ENCODE measurements around the gene MAZ. TPM values are rescaled to one million over a fixed set of nuclear protein-coding genes. Genes with fewer than 3 reads are reported as not detected.

MAZ gene
- total and polyA plus RNA-seq, 2 of the 8 experiments (the other 6 are each of a cell fraction or from before 2014, with no cell fraction given) = 219 to 380 TPM

- FAIRE-seq = no peak
- Histone ChIP-seq H3K79me1 (ENCODE audit: low read depth, low read length) (no peaks in the 10 kb centered on the region), H3K56ac (replicated peaks; ENCODE audit: insufficient read length, low read depth, low read length) (no peak overlapping the region), H3K27me3 (replicated peaks in 1 of 4; ENCODE audit: control insufficient read depth in 3 of 4, extremely low read depth in 1 of 4, insufficient read depth in 3 of 4, low read length in 3 of 4) (no peaks in the 10 kb centered on the region), H2AFZ (ENCODE audit: low read length) (no peak overlapping the region), H3K4me3 (ENCODE audit: extremely low read depth in 1 of 4, insufficient read depth in 2 of 4, low read depth in 3 of 4, low read length in 4 of 4) (no peak overlapping the region), H3K27ac (ENCODE audit: low read depth, low read length) (no peak overlapping the region), H2BK15ac (ENCODE audit: low read length) (no peak overlapping the region), H3K23ac (ENCODE audit: insufficient read length) (no peak overlapping the region), H2BK120ac (replicated peaks; ENCODE audit: low read depth, low read length) (no peak overlapping the region), H4K91ac (replicated peaks; ENCODE audit: insufficient read length, low read length) (no peak overlapping the region), H3K14ac (ENCODE audit: insufficient read length) (no peak overlapping the region), H2BK20ac (ENCODE audit: low read length) (no peak overlapping the region), H3K36me3 (ENCODE audit: control insufficient read depth in 2 of 4, insufficient read depth in 4 of 4, low read length in 3 of 4) (peaks cover 40 to 61% (median 50%) of the 10 kb centered on the region in 4 experiments), H3K18ac (ENCODE audit: extremely low read depth, low read length) (no peak overlapping the region), H3K9me3 (ENCODE audit: insufficient read depth in 2 of 2, low read depth in 1 of 2, low read length in 1 of 2) (no peaks in the 10 kb centered on the region), H2AK5ac (ENCODE audit: low read depth, low read length) (no peak overlapping the region), H3K4ac (replicated peaks; ENCODE audit: insufficient read length, low read depth, low read length) (no peak overlapping the region), H4K20me1 (replicated peaks in 1 of 2; ENCODE audit: control insufficient read depth in 1 of 2, insufficient read depth in 2 of 2, low read length in 2 of 2) (peaks cover 0 to 5% of the 10 kb centered on the region in 2 experiments), H2BK5ac (ENCODE audit: low read depth, low read length) (no peak overlapping the region), H3K23me2 (ENCODE audit: low read depth, low read length) (peaks cover 3% of the 10 kb centered on the region; the same call in 1 of the 2 replicates), H3K4me1 (replicated peaks in 1 of 4; ENCODE audit: control insufficient read depth in 3 of 4, insufficient read depth in 4 of 4, low read length in 3 of 4) (peaks cover 0 to 17% (median 9%) of the 10 kb centered on the region in 4 experiments; a peak in 6 of 7 replicates), H3K79me2 (ENCODE audit: control insufficient read depth in 1 of 2, insufficient read depth in 2 of 2, low read length in 2 of 2) (peaks cover 0 to 4% of the 10 kb centered on the region in 2 experiments; a peak in 2 of 4 replicates), H4K5ac (ENCODE audit: insufficient read length, low read depth, low read length) (no peak overlapping the region), H2BK12ac (ENCODE audit: low read depth, low read length) (no peak overlapping the region), H4K8ac (ENCODE audit: extremely low read depth, insufficient read depth, low read length) (no peak overlapping the region), H3K4me2 (ENCODE audit: insufficient read depth in 1 of 2, low read depth in 2 of 2, low read length in 2 of 2) (no peak overlapping the region), H3K9ac (replicated peaks in 1 of 4; ENCODE audit: extremely low read depth in 1 of 4, low read depth in 3 of 4, low read length in 3 of 4) (no peak overlapping the region)
- no peak for DNase-seq (ENCODE audit: low read depth in 1 of 2, low spot score in 2 of 2)
- CTCF ChIA-PET (ENCODE audit: partially characterized antibody) = interaction anchor here (1.0 to 4.4 kb wide), 6 partner anchors 12 to 103 kb away, joined by 3 to 23 read pairs (median 6); partner anchors contain the start of genes KIF22 and PAGR1
- POLR2A ChIA-PET (ENCODE audit: partially characterized antibody) = interaction anchor here (0.8 to 6.5 kb wide), 9 partner anchors 8 to 106 kb away, joined by 3 to 58 read pairs (median 4); partner anchors contain the start of genes KIF22 and PRRT2
- TF ChIP-seq, protein P1, sequence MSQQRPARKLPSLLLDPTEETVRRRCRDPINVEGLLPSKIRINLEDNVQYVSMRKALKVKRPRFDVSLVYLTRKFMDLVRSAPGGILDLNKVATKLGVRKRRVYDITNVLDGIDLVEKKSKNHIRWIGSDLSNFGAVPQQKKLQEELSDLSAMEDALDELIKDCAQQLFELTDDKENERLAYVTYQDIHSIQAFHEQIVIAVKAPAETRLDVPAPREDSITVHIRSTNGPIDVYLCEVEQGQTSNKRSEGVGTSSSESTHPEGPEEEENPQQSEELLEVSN (IDR thresholded peaks at IDR 0.05) = no peak
- TF ChIP-seq POLR2AphosphoS5 (IDR thresholded peaks at IDR 0.05; ENCODE audit: low read depth, low read length) = peak; percentile 17; the same call in 1 of the 2 replicates
- WGBS, 2 experiments (ENCODE audit: extremely low coverage in 1 of 2, insufficient coverage in 1 of 2, insufficient read length in 1 of 2, insufficient replicate concordance in 2 of 2, low coverage in 1 of 2, low lambda C conversion rate in 2 of 2, missing lambda C conversion rate in 1 of 2) = 96% methylated on average over 8 of the region's 8 CpGs; no CpG with 5 or more reads in 1 of the 2 experiments
Measured at GRCh38 chr16:29802416-29802935, 3.9 kb upstream of the MAZ start.

Measured in H1 (cell line).